Osteocyte (in vitro differentiated cells): Measurements from ENCODE around the gene BLCAP. TPM values are rescaled to one million over a fixed set of nuclear protein-coding genes. Genes with fewer than 3 reads are reported as not detected.

Source experiments
- DNase-seq: peaks from one replicate; pipeline ENCODE4 v3.0.0; 2021; ENCODE audit warnings: mixed read lengths; ENCODE audit not compliant: unreplicated experiment; ENCODE audit errors: extremely low spot score
- H3K27ac Mint-ChIP-seq: one replicate; pipeline ENCODE4 v1.8.0; 2021; ENCODE audit warnings: mild to moderate bottlenecking, mixed read lengths; ENCODE audit not compliant: unreplicated experiment
- H3K27me3 Mint-ChIP-seq: one replicate; pipeline ENCODE4 v1.8.0; 2021; ENCODE audit warnings: mixed read lengths; ENCODE audit not compliant: unreplicated experiment
- H3K36me3 Mint-ChIP-seq: one replicate; pipeline ENCODE4 v1.8.0; 2021; ENCODE audit warnings: mixed read lengths; ENCODE audit not compliant: unreplicated experiment
- H3K4me1 Mint-ChIP-seq: one replicate; pipeline ENCODE4 v1.8.0; 2021; ENCODE audit warnings: mixed read lengths; ENCODE audit not compliant: unreplicated experiment
- H3K4me3 Mint-ChIP-seq: one replicate; pipeline ENCODE4 v1.8.0; 2021; ENCODE audit warnings: mild to moderate bottlenecking, moderate library complexity, mixed read lengths; ENCODE audit not compliant: unreplicated experiment
- H3K9me3 Mint-ChIP-seq: one replicate; pipeline ENCODE4 v1.8.0; 2021; ENCODE audit warnings: mixed read lengths; ENCODE audit not compliant: unreplicated experiment
- CTCF ChIP-seq: fragments of 200-600 bp; sonication (generic); IDR thresholded peaks from 2 replicates; pipeline ENCODE4 v1.5.0; 2021; ENCODE audit warnings: antibody characterized with exemption, mild to moderate bottlenecking, moderate library complexity
- total RNA-seq: library from RNA; stranded (reverse); gene quantifications from 2 replicates; pipeline ENCODE4 v1.2.1, GENCODE V29; 2021

Gene BLCAP
- total RNA-seq, 1 donor from 2014 or later, result 74.5 TPM

GRCh38 chr20:37534401-37535157 lies 6.9 kb upstream of the BLCAP start:
- Mint-ChIP-seq H3K36me3 (no peaks in the 10 kb centered on the region), H3K27me3 (peaks cover 36% of the 10 kb centered on the region), H3K9me3 (no peaks in the 10 kb centered on the region), H3K4me1 (peaks cover 1% of the 10 kb centered on the region), H3K4me3 (no peak overlapping the region), H3K27ac (no peak overlapping the region)
- no peak for DNase-seq
- peak; percentile 84 for TF ChIP-seq CTCF

GRCh38 chr20:37533154-37533715 lies 5.6 kb upstream of the BLCAP start:
- H3K36me3 Mint-ChIP-seq, result no peaks in the 10 kb centered on the region
- no peak for DNase-seq
- no peaks in the 10 kb centered on the region for H3K9me3 Mint-ChIP-seq
- H3K4me1 Mint-ChIP-seq, result peaks cover 7% of the 10 kb centered on the region
- no peak for TF ChIP-seq CTCF
- H3K27ac Mint-ChIP-seq, result no peak overlapping the region
- H3K4me3 Mint-ChIP-seq, result no peak overlapping the region
- peaks cover 28% of the 10 kb centered on the region for H3K27me3 Mint-ChIP-seq

GRCh38 chr20:37531856-37532255 lies 4.2 kb upstream of the BLCAP start:
- no peaks in the 10 kb centered on the region for H3K36me3 Mint-ChIP-seq
- no peaks in the 10 kb centered on the region for H3K9me3 Mint-ChIP-seq
- H3K4me1 Mint-ChIP-seq, result peaks cover 8% of the 10 kb centered on the region
- no peak for TF ChIP-seq CTCF
- peaks cover 14% of the 10 kb centered on the region for H3K27me3 Mint-ChIP-seq
- DNase-seq, result no peak
- no peak overlapping the region for H3K4me3 Mint-ChIP-seq
- no peak overlapping the region for H3K27ac Mint-ChIP-seq

GRCh38 chr20:37530696-37531095 lies 3.0 kb upstream of the BLCAP start:
- no peak for DNase-seq
- Mint-ChIP-seq H3K9me3 (no peaks in the 10 kb centered on the region), H3K4me1 (peaks cover 18% of the 10 kb centered on the region), H3K36me3 (no peaks in the 10 kb centered on the region), H3K27ac (no peak overlapping the region), H3K4me3 (no peak overlapping the region), H3K27me3 (peaks cover 4% of the 10 kb centered on the region)
- TF ChIP-seq CTCF, result no peak

- no peak for DNase-seq
- no peaks in the 10 kb centered on the region for H3K9me3 Mint-ChIP-seq
- TF ChIP-seq CTCF, result no peak
- H3K4me3 Mint-ChIP-seq, result no peak overlapping the region
- no peaks in the 10 kb centered on the region for H3K27me3 Mint-ChIP-seq
- no peaks in the 10 kb centered on the region for H3K36me3 Mint-ChIP-seq
- peaks cover 24% of the 10 kb centered on the region for H3K4me1 Mint-ChIP-seq
- no peak overlapping the region for H3K27ac Mint-ChIP-seq
Measured at GRCh38 chr20:37529968-37530600, 2.4 kb upstream of the BLCAP start.
